GM21619 (cell line): Measurements from ENCODE around the gene LCN1.

ENCODE experiments used
- ATAC-seq: cut with Tn5 transposase; IDR thresholded peaks from one replicate; pipeline ENCODE4 v1.9.1; 2021; ENCODE audit not compliant: unreplicated experiment

Gene LCN1

GRCh38 chr9:135565636-135566035 is 44.4 kb downstream of the LCN1 start:
- ATAC-seq, result no peak

GRCh38 chr9:135566552-135566951 is 45.3 kb downstream of the LCN1 start:
- no peak for ATAC-seq

GRCh38 chr9:135567311-135567710 is 46.1 kb downstream of the LCN1 start:
- no peak for ATAC-seq

GRCh38 chr9:135568026-135568425 is 46.8 kb downstream of the LCN1 start:
- no peak for ATAC-seq

- ATAC-seq, result no peak
These were observed 49.2 kb downstream of the LCN1 start for GRCh38 chr9:135570456-135570855.

GRCh38 chr9:135572233-135572632 is 51.0 kb downstream of the LCN1 start:
- no peak for ATAC-seq

- ATAC-seq, result no peak
These were observed 51.9 kb downstream of the LCN1 start for GRCh38 chr9:135573124-135573523.

- ATAC-seq, result no peak
These were observed 53.1 kb downstream of the LCN1 start for GRCh38 chr9:135574331-135574730.

- no peak for ATAC-seq
These were observed 53.7 kb downstream of the LCN1 start for GRCh38 chr9:135574943-135575342.
